Measurements from ENCODE around the gene ENPP3. TPM values are rescaled to one million over a fixed set of nuclear protein-coding genes. Genes with fewer than 3 reads are reported as not detected.

The ENPP3 gene
- total and polyA plus RNA-seq, 10 of the 15 experiments (the other 5 are each of a cell fraction or from before 2014, with no cell fraction given): 0.01 TPM; not detected in 9

GRCh38 chr6:131683479-131683878 lies 46.4 kb downstream of the ENPP3 start (continued):
- TF ChIP-seq ZBTB40 (IDR thresholded peaks at IDR 0.05; ENCODE audit: borderline replicate concordance): no peak
- TF ChIP-seq HCFC1 (IDR thresholded peaks at IDR 0.05; ENCODE audit: low read length): no peak
- no peak for TF ChIP-seq E2F4 (IDR thresholded peaks at IDR 0.05; ENCODE audit: low read depth, low read length)
- no peak for TF ChIP-seq KDM1A (IDR thresholded peaks at IDR 0.05; ENCODE audit: borderline replicate concordance)
- peak; percentile 63; the same call in 1 of the 2 replicates for TF ChIP-seq ATF2 (IDR thresholded peaks at IDR 0.05; ENCODE audit: low read length)
- TF ChIP-seq MYB (IDR thresholded peaks at IDR 0.05; ENCODE audit: borderline replicate concordance, low read depth, low read length): no peak
- TF ChIP-seq CHD2 (IDR thresholded peaks at IDR 0.05; ENCODE audit: borderline replicate concordance, low read depth, low read length): no peak
- no peak for TF ChIP-seq PBX3 (IDR thresholded peaks at IDR 0.05; ENCODE audit: insufficient replicate concordance, low read depth, low read length)
- TF ChIP-seq RCOR1 (conservative IDR thresholded peaks at IDR 0.05; ENCODE audit: low read depth, low read length): no peak
- no peak for TF ChIP-seq STAT3 (IDR thresholded peaks at IDR 0.05; ENCODE audit: low read depth, low read length)
- no peak for TF ChIP-seq HSF1 (IDR thresholded peaks at IDR 0.05; ENCODE audit: low read depth, low read length)
- TF ChIP-seq SIN3A (IDR thresholded peaks at IDR 0.05; ENCODE audit: low read depth, low read length): no peak
- no peak for TF ChIP-seq EED (IDR thresholded peaks at IDR 0.05; ENCODE audit: low read depth)
- no peak for TF ChIP-seq ESRRA (IDR thresholded peaks at IDR 0.05; ENCODE audit: low read length)
- no peak for TF ChIP-seq SREBF2 (IDR thresholded peaks at IDR 0.05; ENCODE audit: low read length)
- no peak for TF ChIP-seq POLR2AphosphoS2 (IDR thresholded peaks at IDR 0.05; ENCODE audit: low read depth, low read length)
- no peak for TF ChIP-seq ZBTB4 (CRISPR knock-in tag; IDR thresholded peaks at IDR 0.05)
- TF ChIP-seq WRNIP1 (IDR thresholded peaks at IDR 0.05; ENCODE audit: borderline replicate concordance, low read depth, low read length): no peak
- no peak for TF ChIP-seq ZNF207 (IDR thresholded peaks at IDR 0.05; ENCODE audit: borderline replicate concordance)

All from GM12878 (cell line).